CD4-positive, alpha-beta T cell treated with Interleukin-17A for 4 hours (primary cell): ENCODE data around the gene ATG2B.

ENCODE experiments used
- DNase-seq: peaks from one replicate; pipeline ENCODE4 v3.0.0-alpha.2; 2020; ENCODE audit warnings: mixed read lengths

ATG2B gene

DNA sequence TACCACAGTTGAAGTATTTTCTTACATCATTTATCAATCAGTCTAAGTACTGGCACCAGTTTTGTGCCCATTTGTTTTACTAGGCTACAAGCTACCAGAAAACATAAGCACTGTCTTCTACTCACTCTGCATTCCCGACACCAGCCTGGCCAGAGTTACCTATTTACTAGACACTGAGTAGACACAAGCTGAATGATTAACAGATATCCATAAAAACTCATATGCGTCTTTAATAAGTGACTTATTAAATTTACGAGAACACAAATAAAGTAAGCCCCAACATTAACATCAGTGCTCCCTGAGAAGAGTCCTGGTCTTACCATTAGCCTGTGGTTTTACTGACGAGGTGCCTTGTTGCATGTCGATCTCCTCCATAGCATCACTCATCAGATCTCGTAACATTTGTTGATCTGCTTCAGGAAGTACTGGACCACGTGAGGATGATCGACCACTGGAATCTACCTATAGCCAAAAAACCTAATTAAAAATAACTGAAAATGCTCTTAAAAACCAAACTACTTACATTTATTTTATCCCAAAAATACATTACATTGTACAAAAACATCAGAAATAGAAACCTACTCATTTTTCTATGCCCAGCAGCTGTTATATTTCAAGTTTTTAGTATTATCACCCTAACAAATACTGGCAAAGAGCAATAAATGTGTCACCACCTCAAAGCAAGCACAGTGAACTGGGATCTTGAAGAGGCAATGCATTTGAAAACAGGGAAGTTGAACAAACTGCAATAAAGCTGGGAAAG lies 53.8 kb downstream of the ATG2B start:
- no peak for DNase-seq

GRCh38 chr14:96307434-96307833 lies 55.7 kb downstream of the ATG2B start:
- DNase-seq: no peak

GRCh38 chr14:96304956-96305355 lies 58.2 kb downstream of the ATG2B start:
- no peak for DNase-seq

DNA sequence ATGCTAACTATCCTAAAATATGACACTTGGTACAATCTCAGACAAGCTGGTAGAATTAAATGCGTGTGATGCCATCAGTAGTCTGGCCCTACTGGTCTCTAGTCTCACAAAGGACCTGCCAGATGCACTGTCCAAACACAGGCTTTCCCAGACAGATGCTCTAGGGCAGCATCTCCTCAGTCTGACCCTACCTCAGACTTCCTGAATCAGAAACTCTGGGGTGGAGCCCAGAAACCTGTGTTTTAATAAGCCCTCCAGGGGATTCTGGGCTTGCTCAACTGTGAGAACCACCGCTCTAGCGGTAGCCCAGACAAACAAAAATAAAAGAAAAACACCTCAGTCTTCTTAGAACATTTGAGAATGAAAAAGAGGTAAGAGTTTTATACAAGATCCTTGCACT lies 59.2 kb downstream of the ATG2B start:
- no peak for DNase-seq

- DNase-seq: no peak
Measured at GRCh38 chr14:96299441-96299840, 63.7 kb downstream of the ATG2B start.

DNA sequence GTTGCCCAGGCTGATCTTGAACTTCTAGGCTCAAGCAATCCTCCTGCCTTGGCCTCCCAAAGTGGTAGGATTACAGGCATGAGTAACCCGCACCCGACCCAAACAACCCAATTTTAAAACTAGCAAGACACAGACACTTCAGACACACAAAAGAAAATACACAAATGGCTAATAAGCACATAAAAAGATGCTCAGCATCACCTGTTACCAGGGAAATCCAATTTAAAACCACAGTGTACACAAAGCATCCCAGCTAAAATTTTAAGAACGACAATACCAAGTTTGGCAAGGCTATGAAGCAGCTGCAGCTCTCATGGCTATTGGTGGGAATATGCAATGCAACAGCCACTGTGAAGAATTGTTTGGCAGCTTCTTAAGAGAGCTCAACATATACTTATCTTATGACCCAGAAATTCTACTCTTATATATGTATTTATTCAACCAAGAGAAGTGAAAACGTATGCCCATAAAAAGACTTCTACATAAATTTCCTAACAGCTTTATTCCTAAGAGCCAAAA lies 65.1 kb downstream of the ATG2B start:
- no peak for DNase-seq

DNA sequence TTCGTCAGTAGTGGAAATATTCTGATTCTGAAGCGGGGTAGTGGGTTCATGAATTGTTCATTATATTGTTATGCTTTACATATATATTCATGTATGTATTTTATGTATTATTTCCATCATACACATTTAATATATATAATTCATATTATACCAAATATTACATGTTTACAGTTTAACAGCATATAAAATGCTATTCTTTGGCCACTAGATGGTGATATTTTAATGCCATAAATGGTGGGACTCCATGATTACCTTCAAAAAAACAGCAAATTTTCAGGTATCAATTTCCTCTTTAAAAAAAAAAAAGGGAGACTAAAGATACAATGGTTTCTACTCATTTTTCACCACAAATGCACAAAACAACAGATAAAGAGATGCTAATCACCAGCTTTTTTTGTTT lies 66.1 kb downstream of the ATG2B start:
- no peak for DNase-seq

- no peak for DNase-seq
Measured at GRCh38 chr14:96294246-96294645, 68.9 kb downstream of the ATG2B start.

GRCh38 chr14:96287856-96288255 lies 75.3 kb downstream of the ATG2B start:
- DNase-seq: no peak

DNA sequence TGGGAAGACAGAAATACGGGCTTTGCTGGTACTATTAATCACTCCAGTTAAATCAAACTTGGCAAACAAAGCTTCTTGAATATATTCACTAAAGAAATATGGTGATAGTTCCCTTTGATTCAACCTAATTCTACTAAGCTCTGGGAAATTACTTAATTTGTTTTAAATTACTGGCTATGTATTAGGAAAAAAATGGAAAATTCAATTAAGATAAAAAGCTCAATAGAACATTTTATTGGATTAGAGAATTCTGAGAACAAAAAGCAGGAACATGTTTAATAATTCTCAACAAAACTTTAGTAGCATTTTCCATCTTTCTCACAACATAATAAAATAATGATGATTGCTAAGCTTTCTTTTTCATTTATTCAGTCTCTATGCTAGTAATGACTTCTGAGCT lies 76.9 kb downstream of the ATG2B start:
- DNase-seq: no peak

- DNase-seq: no peak
Measured at GRCh38 chr14:96285667-96286066, 77.5 kb downstream of the ATG2B start.

- DNase-seq: no peak
Measured at GRCh38 chr14:96284430-96284829, 78.7 kb downstream of the ATG2B start.

DNA sequence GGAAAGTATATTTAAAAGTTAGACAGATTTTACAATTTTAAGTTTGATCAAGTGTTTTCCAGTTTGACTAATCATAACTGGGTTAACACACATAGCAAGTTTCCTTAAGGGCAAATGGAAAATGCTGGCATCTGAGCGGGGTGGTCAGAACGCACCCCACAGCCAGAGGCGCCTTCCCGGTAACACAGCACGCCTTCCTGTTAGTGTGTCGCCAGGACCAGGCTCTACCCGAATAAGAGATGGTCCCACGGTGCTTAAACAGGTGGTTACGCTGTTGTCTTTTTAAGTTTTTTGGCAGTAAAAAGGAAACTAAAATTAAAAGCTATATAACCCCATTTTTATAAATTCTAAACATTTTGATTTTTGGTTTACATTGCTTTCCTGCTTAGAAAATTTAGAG lies 79.1 kb downstream of the ATG2B start:
- no peak for DNase-seq

GRCh38 chr14:96281486-96281885 lies 81.7 kb downstream of the ATG2B start:
- no peak for DNase-seq

DNA sequence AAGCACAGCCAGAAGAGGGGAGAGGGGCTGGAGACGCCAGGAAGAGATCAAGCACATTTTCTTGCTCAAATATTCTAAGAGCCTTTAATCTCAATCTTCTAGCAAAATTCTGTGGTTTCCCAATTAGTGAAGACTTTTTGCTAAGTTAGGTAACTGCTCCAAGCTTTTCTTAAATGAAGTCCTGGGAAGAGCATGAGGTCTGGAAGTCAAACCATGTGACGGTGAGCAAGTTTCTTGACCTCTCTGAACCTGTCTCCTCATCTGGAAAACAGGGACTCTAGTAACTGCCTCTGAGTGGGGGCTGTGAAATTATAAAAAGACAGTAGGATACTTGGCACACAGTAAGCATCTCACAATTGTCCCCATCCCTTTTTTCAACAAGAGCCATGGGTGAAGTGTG lies 83.0 kb downstream of the ATG2B start:
- DNase-seq: no peak

GRCh38 chr14:96279564-96279963 lies 83.6 kb downstream of the ATG2B start:
- no peak for DNase-seq

DNA sequence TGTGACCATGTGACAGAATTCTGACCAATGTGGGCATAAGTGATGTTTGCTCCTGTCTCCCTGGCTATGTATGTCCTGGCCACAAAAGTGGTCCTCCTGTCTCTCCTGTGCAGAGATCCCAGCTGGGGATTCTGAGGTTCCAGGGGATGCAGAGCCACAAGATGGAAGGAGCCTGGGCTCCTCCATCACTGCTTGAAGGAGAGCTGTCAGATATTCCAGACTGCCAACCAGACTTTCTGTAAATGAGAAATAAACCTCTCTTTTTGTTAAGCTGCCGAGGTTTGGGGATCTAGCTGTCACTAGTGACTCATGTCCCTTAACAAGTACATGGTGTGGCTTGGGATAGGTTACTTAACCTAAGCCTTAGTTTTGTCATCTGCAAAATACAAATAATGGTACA lies 85.3 kb downstream of the ATG2B start:
- no peak for DNase-seq

DNA sequence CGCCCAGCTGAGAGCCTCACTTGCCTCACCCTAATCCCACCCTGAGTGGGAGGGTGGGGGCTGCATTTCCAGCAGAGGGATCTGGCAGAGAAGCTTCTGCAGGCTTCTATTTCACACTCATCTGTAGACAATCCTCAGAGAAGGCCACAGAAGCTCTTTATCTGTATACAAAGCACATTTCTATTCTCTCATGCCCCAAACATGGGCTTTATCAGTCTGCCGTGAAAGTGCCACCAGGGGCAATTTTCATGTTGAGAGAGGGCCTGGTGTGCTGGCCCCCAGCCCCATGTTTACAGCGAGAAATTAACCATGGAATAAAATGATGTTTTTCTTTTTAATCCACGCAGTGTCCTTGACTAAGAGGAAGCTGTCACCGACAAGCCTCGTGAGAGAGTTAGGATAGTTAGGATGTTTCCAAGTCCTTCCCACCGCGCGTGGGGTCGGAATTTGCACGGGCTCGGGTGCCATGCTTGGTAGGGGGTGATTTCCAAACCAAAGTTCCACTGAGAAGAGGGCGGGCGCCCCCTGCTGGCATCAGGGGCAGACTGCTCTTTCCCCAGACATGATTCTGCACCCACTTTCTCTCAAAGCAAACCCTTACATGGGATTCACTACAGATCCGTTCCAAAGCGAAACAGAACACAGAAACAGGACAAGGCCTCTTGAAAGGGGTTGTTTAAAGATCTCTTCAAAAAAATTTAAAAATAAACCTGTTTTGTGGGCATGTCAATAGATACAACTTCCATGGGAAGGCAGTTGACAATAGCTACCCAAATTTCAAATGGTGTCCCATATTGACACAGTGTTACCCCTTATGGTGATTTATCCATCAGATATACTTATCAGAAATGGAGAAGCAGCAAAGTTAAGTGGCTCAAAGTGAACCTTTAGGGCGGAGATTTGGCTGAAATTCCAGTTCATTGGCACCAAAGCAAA lies 87.7 kb downstream of the ATG2B start:
- peak; percentile 85 for DNase-seq

GRCh38 chr14:96274543-96274942 lies 88.6 kb downstream of the ATG2B start:
- DNase-seq: no peak

DNA sequence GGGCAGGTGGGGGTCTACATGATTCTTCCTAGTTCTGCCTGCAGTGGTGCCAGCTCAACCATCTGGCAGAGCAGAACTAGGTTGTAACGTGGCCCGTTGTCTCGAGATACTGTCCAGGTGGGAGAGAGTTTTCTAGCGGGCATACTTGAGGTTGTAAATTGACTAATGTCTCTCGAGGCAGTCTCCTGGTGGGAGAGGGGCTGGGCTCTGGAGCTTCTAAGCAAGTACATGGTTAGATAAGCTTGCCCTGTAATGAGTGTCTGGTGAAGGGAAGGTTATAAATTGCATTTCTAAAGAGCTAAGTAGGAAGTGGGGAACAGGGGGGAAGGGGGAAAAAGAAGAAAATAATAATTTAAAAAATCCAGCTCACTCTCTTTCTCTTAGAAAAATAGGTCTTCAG lies 89.0 kb downstream of the ATG2B start:
- no peak for DNase-seq

DNA sequence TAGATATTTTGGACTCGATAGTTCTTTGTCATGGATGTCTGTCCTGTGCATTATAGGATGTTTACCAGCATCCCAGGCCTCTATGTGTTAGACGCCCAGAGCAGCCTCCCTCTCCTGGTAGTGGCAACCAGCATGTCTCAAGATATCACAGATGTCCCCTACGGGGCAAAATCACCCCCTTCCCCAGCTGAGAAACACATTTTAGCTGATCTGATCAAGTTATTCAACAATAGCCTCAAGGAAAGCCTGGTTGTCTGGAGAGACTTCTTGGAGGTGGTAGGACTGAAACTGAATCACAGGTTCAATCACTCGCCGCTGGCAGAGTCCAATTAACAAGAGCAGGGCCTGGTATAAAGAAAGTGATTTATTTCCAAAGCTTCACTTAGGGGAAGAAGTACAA lies 89.5 kb downstream of the ATG2B start:
- no peak for DNase-seq

- DNase-seq: no peak
Measured at GRCh38 chr14:96272777-96273473, 90.2 kb downstream of the ATG2B start.

DNA sequence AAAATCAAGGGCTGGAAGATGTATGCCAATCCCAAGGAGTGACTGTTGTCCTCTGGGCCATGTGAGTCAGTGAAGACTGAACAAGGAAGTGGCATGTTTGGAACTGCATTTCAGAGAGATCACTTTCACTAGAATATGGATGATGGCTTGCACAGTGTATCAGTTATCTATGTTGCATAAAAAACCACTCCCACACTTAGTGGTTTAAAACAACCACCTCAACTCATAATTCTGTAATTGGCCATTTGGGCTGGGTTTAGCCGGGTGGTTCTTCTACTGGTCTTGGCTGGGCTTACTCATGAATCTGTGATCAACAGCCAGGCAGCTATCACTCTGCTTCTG lies 91.7 kb downstream of the ATG2B start:
- no peak for DNase-seq
